ENCODE data around the gene FBN3. TPM values are rescaled to one million over a fixed set of nuclear protein-coding genes. Genes with fewer than 3 reads are reported as not detected.
"Not testable (repeated sequence)": the region's sequence is repeated elsewhere in the genome, so short reads cannot be mapped to it uniquely, and the experiment has no call there.

FBN3 gene
- total RNA-seq, result 0.09 TPM

DNA sequence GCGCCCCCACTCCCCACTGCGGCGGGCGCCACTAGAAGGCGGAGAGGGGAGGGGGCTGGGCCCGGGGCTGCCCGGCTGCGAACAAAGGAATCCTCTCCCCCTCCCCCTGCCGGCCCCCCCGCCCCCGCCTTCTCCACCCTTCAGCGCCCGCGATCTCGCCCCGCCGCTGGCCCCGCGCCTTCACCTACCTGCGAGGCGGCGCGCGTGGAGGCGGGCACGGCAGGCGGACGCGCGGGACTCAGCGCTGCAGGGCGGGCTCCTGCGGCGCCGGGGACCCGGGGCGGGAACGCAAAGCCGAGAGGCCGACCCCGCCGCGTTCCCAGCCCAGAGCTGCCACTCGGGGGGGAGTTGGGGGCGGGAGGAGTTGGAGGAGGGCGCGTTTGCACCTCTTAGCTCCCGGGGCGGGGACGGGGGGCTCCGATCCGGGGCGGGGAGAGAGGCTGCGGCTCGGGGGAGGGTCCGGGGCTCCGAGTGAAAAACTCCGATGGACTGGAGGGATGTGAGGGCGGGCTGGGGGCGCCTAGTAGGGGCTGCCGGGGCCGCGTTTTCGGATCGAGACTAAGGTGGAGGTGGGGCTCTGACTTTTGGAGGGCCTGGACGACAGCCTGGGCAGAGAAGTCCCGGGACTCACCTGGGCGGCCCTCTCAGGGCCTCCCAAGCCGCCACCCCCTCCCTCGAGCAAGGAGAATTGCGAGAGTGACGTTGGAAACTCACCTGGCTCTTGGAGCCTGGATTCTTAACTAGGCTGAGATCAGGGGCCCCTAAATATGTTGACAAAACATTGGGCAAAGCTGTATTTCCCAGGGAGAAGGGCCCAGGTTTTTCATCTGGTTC, at the start of gene FBN3:
Gene FBN3, minus strand, starts transcription at position 332 of the 834 bp plus-strand sequence. CDS start 2,112 bp downstream, outside the sequence.
- DNase-seq (ENCODE audit: low spot score), result no peak

- DNase-seq (ENCODE audit: low spot score), result no peak
Measured at GRCh38 chr19:8196271-8196927, 47.0 kb upstream of the FBN3 start.

- DNase-seq (ENCODE audit: low spot score), result peak; percentile 11
Measured at GRCh38 chr19:8194528-8195267, 45.3 kb upstream of the FBN3 start.

GRCh38 chr19:8192221-8192820, 42.9 kb upstream of the FBN3 start:
- no peak for DNase-seq (ENCODE audit: low spot score)

DNA sequence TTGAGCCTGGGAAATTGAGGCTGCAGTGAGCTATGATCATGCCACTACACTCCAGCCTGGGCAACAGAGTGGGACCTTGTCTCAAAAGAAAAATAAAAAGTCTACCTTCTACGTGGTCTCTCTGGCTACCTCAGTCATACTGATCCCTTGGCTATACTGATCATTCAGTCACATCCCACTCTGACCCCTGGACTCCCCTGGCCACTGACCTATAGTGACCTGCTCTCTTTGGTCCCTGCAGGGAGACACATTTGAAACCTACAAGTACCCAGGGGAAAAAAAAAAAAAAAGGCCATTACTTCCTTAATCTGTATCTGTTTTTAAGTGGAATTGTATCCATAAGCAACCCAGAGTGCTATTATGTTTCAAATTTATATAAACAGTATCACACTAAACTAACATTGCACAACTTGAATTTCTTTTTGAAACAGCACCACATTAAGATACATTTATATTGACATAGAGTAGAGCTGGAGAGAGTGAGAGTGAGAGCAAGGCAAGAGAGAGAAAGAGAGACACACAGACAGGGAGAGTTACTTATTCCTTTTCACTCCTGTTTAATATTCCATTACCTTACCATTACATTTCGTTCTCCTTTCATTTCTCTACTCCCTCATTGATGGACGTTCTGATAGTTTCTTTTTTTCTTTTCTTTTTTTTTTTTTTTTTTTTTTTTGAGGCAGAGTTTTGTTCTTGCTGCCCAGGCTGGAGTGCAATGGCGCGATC, 36.1 kb upstream of the FBN3 start:
- no peak for DNase-seq (ENCODE audit: low spot score)

- no peak for DNase-seq (ENCODE audit: low spot score)
Measured at GRCh38 chr19:8184274-8184673, 34.9 kb upstream of the FBN3 start.

- DNase-seq (ENCODE audit: low spot score), result no peak
Measured at GRCh38 chr19:8180018-8180417, 30.6 kb upstream of the FBN3 start.

DNA sequence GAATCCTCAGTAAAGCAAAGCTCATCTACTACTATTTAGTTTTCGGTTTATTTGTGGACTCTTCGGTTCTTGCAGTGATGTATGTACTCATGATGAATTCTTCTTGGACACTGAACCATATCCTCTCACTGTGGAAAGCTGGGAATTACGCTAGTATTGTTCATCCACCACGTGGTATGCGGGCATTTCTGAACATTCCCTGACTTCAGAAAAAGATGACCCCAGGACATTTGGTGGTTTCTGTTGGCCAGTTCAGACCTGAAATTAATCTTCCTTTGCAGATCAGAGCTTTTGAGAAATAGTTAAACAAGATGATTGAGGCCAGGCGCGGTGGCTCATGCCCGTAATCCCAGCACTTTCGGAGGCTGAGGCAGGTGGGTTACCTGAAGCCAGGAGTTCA, 25.3 kb upstream of the FBN3 start:
- no peak for DNase-seq (ENCODE audit: low spot score)

DNA sequence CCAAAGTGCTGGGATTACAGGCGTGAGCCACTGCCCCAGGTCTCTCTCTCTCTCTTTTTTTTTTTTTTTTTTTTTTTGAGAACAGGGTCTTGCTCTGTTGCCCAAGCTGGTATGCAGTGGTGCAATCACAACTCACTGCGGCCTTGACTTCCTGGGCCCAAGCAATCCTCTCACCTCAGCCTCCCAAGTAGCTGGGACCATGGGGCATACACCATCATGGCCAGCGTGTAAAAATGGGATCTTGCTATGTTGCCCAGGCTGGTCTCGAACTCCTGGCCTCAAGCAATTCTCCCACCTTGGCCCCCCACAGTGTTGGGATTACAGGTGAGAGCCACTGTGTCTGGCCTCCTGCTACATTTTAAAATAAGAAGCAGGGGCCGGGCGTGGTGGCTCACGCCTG, 19.1 kb upstream of the FBN3 start:
- no peak for DNase-seq (ENCODE audit: low spot score)

DNA sequence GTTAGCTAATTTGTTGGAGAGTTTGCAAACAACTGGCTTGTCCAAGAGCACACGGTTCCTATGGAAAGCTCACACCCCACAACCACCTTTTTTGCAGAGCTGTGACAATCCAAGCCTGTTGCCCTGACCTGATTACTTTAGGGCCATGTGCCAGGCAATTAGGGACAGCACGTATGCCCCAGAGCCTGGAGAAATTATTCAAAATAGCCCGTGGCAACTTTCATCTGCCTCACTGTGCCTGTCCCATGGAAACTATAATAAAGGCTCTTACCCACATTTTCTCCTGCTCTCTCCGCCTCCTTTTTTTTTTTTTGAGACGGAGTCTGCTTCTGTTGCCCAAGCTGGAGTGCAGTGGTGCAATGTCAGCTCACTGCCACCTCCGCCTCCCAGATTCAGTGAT, 18.6 kb upstream of the FBN3 start:
- no peak for DNase-seq (ENCODE audit: low spot score)

- no peak for DNase-seq (ENCODE audit: low spot score)
Measured at GRCh38 chr19:8163759-8164158, 14.4 kb upstream of the FBN3 start.

DNA sequence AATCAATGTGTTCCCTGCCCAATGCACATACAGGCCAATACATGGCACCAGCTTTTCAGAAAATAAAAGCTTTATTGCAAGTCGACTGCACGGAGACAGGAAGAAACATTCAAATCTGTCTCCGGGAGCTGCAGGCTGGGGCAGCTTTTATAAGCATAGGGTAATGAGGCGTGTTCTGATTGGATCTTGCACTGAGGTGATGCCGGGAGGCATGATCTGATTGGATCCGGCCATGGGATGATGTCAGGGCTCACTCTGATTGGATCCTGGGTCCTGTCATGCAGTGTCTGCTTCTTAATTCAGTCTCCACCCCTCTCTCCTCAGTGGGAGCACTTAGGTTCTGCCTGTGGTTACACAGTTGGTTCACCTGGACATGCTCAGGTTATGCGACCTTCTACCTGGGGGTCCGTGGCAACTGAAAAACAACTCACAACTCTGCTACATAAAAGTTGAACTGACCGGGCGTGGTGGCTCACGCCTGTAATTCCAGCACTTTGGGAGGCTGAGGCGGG, 11.8 kb upstream of the FBN3 start:
- DNase-seq (ENCODE audit: low spot score), result no peak

- not testable (repeated sequence) for DNase-seq (ENCODE audit: low spot score)
Measured at GRCh38 chr19:8159322-8159721, 9.9 kb upstream of the FBN3 start.

- peak; percentile 63 for DNase-seq (ENCODE audit: low spot score)
Measured at GRCh38 chr19:8158411-8159074, 9.2 kb upstream of the FBN3 start.

DNA sequence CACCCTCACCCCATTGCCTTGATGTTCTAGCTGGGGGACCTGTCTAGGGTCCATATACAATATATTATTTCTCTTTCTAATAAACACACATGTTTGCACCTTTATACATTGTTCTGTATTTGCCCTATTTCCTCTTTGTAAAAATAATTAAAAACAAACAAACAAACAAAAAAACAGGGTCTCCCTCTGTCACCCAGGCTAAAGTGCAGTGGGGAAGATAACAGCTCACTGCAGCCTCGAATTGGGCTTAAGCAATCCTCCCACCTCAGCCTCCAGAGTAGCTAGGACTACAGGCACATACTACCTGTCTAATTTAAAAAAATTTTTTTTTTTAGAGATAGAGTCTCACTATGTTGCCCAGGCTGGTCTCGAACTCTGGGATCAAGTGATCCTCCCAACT, 5.9 kb upstream of the FBN3 start:
- no peak for DNase-seq (ENCODE audit: low spot score)

GRCh38 chr19:8154014-8154413, 4.6 kb upstream of the FBN3 start:
- DNase-seq (ENCODE audit: low spot score), result not testable (repeated sequence)

DNA sequence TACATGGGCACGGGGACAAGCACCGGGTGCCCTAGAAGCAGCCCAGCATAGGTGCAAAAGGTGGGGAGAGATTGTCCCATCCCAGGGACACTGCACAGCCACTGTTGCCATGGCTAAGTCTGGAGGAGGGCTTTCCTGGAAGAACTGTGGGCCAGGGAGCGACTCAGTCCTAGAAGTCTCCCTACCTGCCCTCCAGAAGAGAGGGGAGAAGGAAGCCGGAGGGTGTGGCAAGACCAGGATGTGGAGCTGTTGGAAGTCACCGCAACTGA, 2.3 kb upstream of the FBN3 start:
- DNase-seq (ENCODE audit: low spot score), result no peak

GRCh38 chr19:8150998-8151766, 1.8 kb upstream of the FBN3 start:
- DNase-seq (ENCODE audit: low spot score), result no peak

DNA sequence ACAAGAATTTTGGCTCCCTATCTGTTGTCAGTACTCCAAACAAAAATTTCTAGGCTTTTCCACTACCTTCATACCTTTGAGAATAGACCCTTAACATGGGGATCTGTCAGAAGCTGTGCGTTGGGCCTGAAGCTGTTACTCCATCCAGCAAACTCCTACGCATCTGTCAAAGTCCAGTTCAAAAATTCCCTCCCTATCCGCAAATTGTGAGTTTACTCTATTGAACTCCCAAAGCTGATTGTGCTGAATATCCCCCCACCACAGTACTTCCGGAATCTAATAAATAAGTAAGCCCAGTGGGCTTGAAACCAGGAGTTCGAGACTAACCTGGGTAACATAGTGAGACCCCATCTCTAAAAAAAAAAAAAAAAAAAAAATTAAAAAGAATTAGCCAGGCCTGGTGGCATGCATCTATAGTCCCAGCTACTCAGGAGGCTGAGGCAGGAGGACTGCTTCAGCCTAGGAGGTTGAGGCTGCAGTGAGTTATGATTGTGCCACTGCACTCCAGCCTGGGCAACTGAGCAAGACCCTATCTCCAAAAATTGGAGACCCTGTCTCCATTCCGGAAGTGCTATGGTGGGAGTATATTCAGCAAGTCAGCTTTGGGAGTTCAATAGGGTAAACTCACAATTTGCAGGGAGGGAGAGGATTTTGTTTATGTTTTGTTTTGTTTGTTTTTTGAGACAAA, 930 bp upstream of the FBN3 start:
- no peak for DNase-seq (ENCODE audit: low spot score)

Measured in mucosa of gallbladder (tissue), 1 donor.